K562 (cell line): ENCODE measurements around the gene PNPLA1. TPM values are rescaled to one million over a fixed set of nuclear protein-coding genes. Genes with fewer than 3 reads are reported as not detected.

Experiments used
- ARID1B ChIP-seq: fragments of 450-650 bp; IDR thresholded peaks from 2 replicates; pipeline ENCODE4 v1.6.1; 2016; ENCODE audit warnings: antibody characterized with exemption, mild to moderate bottlenecking, inconsistent platforms
- C11orf30 ChIP-seq: fragments of 450-650 bp; IDR thresholded peaks from 2 replicates; pipeline ENCODE4 v1.6.1; 2016; ENCODE audit warnings: low read depth, mild to moderate bottlenecking
- CBFA2T3 ChIP-seq: fragments of 450-650 bp; IDR thresholded peaks from 2 replicates; pipeline ENCODE4 v1.6.1; 2017
- ESRRA ChIP-seq: fragments of 450-650 bp; IDR thresholded peaks from 2 replicates; pipeline ENCODE4 v1.6.1; 2014; ENCODE audit warnings: low read depth, mild to moderate bottlenecking, moderate library complexity, borderline replicate concordance
- FOSL1 ChIP-seq: fragments of 200-800 bp; sonication (Bioruptor generic); conservative IDR thresholded peaks from 2 replicates; pipeline ENCODE4 v1.6.1; 2016; ENCODE audit warnings: missing genetic modification characterization, missing compliant biosample characterization
- GATAD2A ChIP-seq: fragments of 450-650 bp; IDR thresholded peaks from 2 replicates; pipeline ENCODE4 v1.6.1; 2017
- HDAC1 ChIP-seq, 2 experiments: fragments of 450-650 bp; IDR thresholded peaks; 2 replicates each; pipeline ENCODE4 v1.6.1; 2016 to 2017; ENCODE audit warnings: inconsistent platforms in 1 of 2, mild to moderate bottlenecking in 1 of 2, moderate library complexity in 1 of 2
- HDAC2 ChIP-seq: fragments of 450-650 bp; IDR thresholded peaks from 2 replicates; pipeline ENCODE4 v1.6.1; 2016; ENCODE audit warnings: mild to moderate bottlenecking
- HMG20B ChIP-seq: fragments of 250-450 bp; sonication (Bioruptor Pico); IDR thresholded peaks from 2 replicates; pipeline ENCODE4 v1.5.0; 2021; ENCODE audit warnings: mild to moderate bottlenecking
- LEF1 ChIP-seq: fragments of 450-650 bp; IDR thresholded peaks from 2 replicates; pipeline ENCODE4 v1.6.1; 2016; ENCODE audit warnings: mild to moderate bottlenecking
- MYNN ChIP-seq, 2 experiments: sonication (generic); formaldehyde crosslinking in 1 of 2; IDR thresholded peaks; 2 replicates each; pipeline versions ENCODE4 v1.5.0 to v1.6.1; 2016 to 2020; ENCODE audit warnings: antibody characterized with exemption in 1 of 2, missing genetic modification reagents in 1 of 2
- NFIC ChIP-seq: fragments of 450-650 bp; IDR thresholded peaks from 2 replicates; pipeline ENCODE4 v1.6.1; 2017; ENCODE audit warnings: mild to moderate bottlenecking, inconsistent platforms
- NFIX ChIP-seq: fragments of 250-450 bp; sonication (Bioruptor Pico); IDR thresholded peaks from 2 replicates; pipeline ENCODE4 v1.4.0; 2020; ENCODE audit warnings: low read depth, mild to moderate bottlenecking, moderate library complexity
- POLR2AphosphoS5 ChIP-seq: IDR thresholded peaks from 2 replicates; pipeline ENCODE4 v1.6.1; 2011; ENCODE audit warnings: mild to moderate bottlenecking, low read depth, low read length, moderate library complexity; ENCODE audit not compliant: control insufficient read depth, insufficient read depth
- SRF ChIP-seq, 2 experiments: fragments of 250-450, 450-650 bp in 1 of 2; sonication (Bioruptor Pico) in 1 of 2; sonication (generic) in 1 of 2; formaldehyde crosslinking; IDR thresholded peaks; 2 replicates each; pipeline versions ENCODE4 v1.5.0 to v1.5.1; 2020 to 2022; ENCODE audit warnings: mild to moderate bottlenecking in 1 of 2, missing genetic modification reagents in 1 of 2
- TEAD2 ChIP-seq: fragments of 450-650 bp; IDR thresholded peaks from 2 replicates; pipeline ENCODE4 v1.6.1; 2016; ENCODE audit warnings: missing genetic modification characterization, control low read depth, missing compliant biosample characterization
- ZBTB7A ChIP-seq: IDR thresholded peaks from 2 replicates; pipeline ENCODE4 v1.6.1; 2011; ENCODE audit warnings: low read depth, mild to moderate bottlenecking, low read length, moderate library complexity, borderline replicate concordance; ENCODE audit not compliant: control insufficient read depth
- ZNF77 ChIP-seq: fragments of 250-450 bp; sonication (Bioruptor Pico); IDR thresholded peaks from 2 replicates; pipeline ENCODE4 v1.5.0; 2020
- polyA plus RNA-seq, 8 experiments: library from polyadenylated mRNA; depleted of rRNA in 4 of 8; stranded (reverse) in 5 of 8; unstranded in 3 of 8; fragments of >200 nt; fragmentation: Nextera tagmentation in 2 of 8; fragmentation: Illumina TruSeq in 1 of 8; extraction: Ambion mirVana in 2 of 8; extraction: Trizol in 1 of 8; gene quantifications; 2 replicates each; pipeline versions ENCODE4 v1.2.1 to v1.2.3, GENCODE V29; 2011 to 2014; ENCODE audit warnings: inconsistent platforms in 1 of 8, missing spikeins in 1 of 8
- total RNA-seq, 7 experiments: library from RNA; depleted of rRNA in 6 of 7; stranded (reverse); fragments of >200 nt in 6 of 7; fragmentation: Illumina TruSeq in 2 of 7; extraction: Trizol in 2 of 7; gene quantifications; 2 replicates each; pipeline versions ENCODE4 v1.2.1 to v1.2.3, GENCODE V29; 2011 to 2021; ENCODE audit warnings: low replicate concordance in 1 of 7
- TF ChIP-seq, protein P1 (sequence below): fragments of 250-450 bp; sonication (Bioruptor Pico); IDR thresholded peaks from 2 replicates; pipeline ENCODE4 v1.5.0; 2021
- TF ChIP-seq, protein P2 (sequence below): sonication (generic); formaldehyde crosslinking; IDR thresholded peaks from 2 replicates; pipeline ENCODE4 v1.8.1; 2023; ENCODE audit warnings: mild to moderate bottlenecking, missing genetic modification reagents, moderate library complexity
- TF ChIP-seq, protein P3 (sequence below): sonication (generic); formaldehyde crosslinking; IDR thresholded peaks from 2 replicates; pipeline ENCODE4 v1.8.0; 2022; ENCODE audit warnings: mild to moderate bottlenecking, missing genetic modification reagents
- TF ChIP-seq, protein P4 (sequence below), 2 experiments: fragments of 450-650 bp in 1 of 2; IDR thresholded peaks; 2 replicates each; pipeline ENCODE4 v1.6.1; 2011 to 2017; ENCODE audit warnings: low read depth in 2 of 2, antibody characterized with exemption in 1 of 2, borderline replicate concordance in 1 of 2, low read length in 1 of 2, mild to moderate bottlenecking in 1 of 2, mixed read lengths in 1 of 2; ENCODE audit not compliant: control insufficient read depth in 1 of 2

Gene PNPLA1
- total and polyA plus RNA-seq, 9 of the 15 experiments (the other 6 are each of a cell fraction or from before 2014, with no cell fraction given) = 0.04 to 0.27 (median 0.13) TPM; not detected in 2

DNA sequence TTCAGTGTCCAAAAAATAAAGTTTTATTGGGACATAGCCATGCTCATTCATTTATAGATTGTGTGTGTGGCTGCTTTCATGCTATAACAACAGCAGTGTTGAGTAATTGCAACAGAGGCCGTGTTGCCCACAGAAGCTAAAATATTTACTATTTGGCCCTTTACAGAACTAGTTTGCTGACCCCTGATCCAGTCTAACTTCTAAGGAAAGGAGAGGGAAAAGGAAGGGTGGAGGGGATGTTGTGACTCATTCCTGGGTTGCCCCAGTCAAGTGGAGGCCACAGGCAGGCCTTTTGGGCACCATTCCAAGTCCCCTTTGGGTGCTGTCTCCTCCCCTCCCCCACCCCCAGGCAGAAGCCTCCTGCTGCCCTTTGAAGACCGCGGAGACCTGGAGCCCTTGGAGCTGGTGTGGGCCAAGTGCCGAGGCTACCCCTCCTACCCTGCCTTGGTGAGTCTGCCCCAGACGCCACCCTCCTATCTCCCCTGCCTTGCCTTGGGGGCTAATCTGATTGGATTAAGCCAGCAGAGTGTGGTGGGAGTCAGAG lies 44.9 kb upstream of the PNPLA1 start (continued):
- TF ChIP-seq C11orf30 (no peak), LEF1 (peak; percentile 63; the same call in 1 of the 2 replicates), FOSL1 (peak; percentile 86), HDAC2 (peak; percentile 68; the same call in 1 of the 2 replicates), NFIC (peak; percentile 99), ZNF77 (CRISPR knock-in tag) (no peak), NFIX (CRISPR knock-in tag) (0 out of 2 replicates have a peak, but pooled peaks have one; percentile 29), ESRRA (0 out of 2 replicates have a peak, but pooled peaks have one; percentile 16), ZBTB7A (peak; percentile 35; the same call in 1 of the 2 replicates), SRF (CRISPR knock-in tag; IDR thresholded peaks at IDR 0.05) (no peak), CBFA2T3 (peak; percentile 41), HDAC1 (IDR thresholded peaks at IDR 0.05) (0 out of 4 replicates have a peak, but pooled peaks of 1 of the 2 experiments have one; percentile 24), TEAD2 (tag) (no peak), ARID1B (peak; percentile 80), HMG20B (no peak), GATAD2A (0 out of 2 replicates have a peak, but pooled peaks have one; percentile 60), MYNN (IDR thresholded peaks at IDR 0.05) (peak; percentile 55; the same call in 1 of the 2 replicates), MYNN (CRISPR knock-in tag; IDR thresholded peaks at IDR 0.05) (no peak), POLR2AphosphoS5 (peak; percentile 45; the same call in 1 of the 2 replicates)
- TF ChIP-seq, protein P1, sequence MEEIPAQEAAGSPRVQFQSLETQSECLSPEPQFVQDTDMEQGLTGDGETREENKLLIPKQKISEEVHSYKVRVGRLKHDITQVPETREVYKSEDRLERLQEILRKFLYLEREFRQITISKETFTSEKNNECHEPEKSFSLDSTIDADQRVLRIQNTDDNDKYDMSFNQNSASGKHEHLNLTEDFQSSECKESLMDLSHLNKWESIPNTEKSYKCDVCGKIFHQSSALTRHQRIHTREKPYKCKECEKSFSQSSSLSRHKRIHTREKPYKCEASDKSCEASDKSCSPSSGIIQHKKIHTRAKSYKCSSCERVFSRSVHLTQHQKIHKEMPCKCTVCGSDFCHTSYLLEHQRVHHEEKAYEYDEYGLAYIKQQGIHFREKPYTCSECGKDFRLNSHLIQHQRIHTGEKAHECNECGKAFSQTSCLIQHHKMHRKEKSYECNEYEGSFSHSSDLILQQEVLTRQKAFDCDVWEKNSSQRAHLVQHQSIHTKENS (CRISPR knock-in tag) = no peak
- TF ChIP-seq, protein P2, sequence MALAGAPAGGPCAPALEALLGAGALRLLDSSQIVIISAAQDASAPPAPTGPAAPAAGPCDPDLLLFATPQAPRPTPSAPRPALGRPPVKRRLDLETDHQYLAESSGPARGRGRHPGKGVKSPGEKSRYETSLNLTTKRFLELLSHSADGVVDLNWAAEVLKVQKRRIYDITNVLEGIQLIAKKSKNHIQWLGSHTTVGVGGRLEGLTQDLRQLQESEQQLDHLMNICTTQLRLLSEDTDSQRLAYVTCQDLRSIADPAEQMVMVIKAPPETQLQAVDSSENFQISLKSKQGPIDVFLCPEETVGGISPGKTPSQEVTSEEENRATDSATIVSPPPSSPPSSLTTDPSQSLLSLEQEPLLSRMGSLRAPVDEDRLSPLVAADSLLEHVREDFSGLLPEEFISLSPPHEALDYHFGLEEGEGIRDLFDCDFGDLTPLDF (CRISPR knock-in tag) = no peak
- TF ChIP-seq, protein P3, sequence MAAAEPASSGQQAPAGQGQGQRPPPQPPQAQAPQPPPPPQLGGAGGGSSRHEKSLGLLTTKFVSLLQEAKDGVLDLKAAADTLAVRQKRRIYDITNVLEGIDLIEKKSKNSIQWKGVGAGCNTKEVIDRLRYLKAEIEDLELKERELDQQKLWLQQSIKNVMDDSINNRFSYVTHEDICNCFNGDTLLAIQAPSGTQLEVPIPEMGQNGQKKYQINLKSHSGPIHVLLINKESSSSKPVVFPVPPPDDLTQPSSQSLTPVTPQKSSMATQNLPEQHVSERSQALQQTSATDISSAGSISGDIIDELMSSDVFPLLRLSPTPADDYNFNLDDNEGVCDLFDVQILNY = no peak
- TF ChIP-seq, protein P4, sequence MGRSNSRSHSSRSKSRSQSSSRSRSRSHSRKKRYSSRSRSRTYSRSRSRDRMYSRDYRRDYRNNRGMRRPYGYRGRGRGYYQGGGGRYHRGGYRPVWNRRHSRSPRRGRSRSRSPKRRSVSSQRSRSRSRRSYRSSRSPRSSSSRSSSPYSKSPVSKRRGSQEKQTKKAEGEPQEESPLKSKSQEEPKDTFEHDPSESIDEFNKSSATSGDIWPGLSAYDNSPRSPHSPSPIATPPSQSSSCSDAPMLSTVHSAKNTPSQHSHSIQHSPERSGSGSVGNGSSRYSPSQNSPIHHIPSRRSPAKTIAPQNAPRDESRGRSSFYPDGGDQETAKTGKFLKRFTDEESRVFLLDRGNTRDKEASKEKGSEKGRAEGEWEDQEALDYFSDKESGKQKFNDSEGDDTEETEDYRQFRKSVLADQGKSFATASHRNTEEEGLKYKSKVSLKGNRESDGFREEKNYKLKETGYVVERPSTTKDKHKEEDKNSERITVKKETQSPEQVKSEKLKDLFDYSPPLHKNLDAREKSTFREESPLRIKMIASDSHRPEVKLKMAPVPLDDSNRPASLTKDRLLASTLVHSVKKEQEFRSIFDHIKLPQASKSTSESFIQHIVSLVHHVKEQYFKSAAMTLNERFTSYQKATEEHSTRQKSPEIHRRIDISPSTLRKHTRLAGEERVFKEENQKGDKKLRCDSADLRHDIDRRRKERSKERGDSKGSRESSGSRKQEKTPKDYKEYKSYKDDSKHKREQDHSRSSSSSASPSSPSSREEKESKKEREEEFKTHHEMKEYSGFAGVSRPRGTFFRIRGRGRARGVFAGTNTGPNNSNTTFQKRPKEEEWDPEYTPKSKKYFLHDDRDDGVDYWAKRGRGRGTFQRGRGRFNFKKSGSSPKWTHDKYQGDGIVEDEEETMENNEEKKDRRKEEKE (IDR thresholded peaks at IDR 0.05; ENCODE audit: borderline replicate concordance in 1 of 2, control insufficient read depth in 1 of 2, low read depth in 2 of 2, low read length in 1 of 2) = no peak
